ENCODE data around the gene SEC23A.
"Not testable (repeated sequence)": the region's sequence is repeated elsewhere in the genome, so short reads cannot be mapped to it uniquely, and the experiment has no call there.

SEC23A gene

DNA sequence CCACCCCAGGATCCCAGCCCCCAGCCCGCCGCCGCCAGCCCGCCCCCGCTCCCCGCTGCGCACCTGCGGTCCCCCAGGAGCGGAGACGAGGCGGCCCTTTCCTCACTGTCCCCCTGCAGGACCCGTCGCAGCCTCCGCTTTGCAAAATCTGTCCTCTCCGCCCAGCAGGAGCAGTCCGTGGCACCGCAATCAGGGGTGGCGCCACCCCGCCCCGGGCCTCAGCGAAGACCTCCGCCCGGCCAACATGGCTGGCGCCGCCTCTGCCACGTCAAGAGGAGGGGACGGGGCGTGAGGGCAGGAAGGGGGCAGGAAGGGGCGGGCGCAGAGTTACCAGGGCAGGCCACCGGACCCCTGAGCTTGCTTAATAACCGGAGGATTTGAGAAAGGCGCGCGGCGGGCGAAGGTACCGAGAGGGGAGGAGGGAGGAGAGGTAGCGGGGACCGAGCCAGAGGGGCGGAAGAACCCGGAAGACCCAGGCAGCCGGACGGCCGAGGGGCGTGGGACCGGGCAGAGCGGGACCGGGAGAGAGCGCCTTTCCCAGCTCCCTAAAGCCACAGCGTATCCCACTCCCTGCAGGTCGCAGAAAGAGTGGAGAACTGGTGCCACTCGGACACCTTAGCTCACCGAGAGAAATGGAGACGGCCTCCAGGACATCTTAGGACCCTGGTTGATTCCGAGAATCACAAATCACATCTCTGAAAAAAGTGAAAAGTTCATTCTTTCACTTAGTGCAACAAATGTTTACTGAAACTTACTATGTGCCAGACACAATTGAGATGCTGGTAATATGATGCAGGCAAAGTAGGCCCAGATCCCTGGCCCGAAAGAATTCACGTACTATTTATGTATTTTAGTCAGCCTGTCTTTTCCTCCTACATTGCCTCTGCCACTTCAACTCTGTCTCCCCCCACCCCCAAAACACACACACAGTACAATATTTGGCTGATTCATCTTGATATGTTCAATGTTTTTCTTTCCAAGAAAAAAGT is at the start of gene SEC23A:
Gene SEC23A (minus strand): TSS at position 267 of the 989 bp plus-strand sequence. CDS start 7,117 bp downstream, outside the sequence.
- DNase-seq = peak; percentile 46

GRCh38 chr14:39145266-39145966 is 42.4 kb upstream of the SEC23A start:
- DNase-seq = no peak

GRCh38 chr14:39143226-39143625 is 40.2 kb upstream of the SEC23A start:
- not testable (repeated sequence) for DNase-seq

DNA sequence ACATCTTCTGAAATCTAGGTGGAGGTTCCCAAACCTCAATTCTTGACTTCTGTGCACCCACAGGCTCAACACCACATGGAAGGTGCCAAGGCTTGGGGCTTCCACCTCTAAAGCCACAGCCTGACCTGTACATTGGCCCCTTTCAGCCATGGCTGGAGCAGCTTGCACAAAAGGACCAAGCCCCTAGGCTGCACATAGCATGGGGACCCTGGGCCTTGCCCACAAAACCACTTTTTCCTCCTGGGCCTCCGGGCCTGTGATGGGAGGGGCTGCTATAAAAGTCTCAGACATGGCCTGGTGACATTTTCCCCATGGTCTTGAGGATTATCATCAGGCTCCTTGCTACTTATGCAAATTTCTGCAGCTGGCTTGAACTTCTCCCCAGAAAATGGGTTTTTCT is 38.6 kb upstream of the SEC23A start:
- DNase-seq = not testable (repeated sequence)

DNA sequence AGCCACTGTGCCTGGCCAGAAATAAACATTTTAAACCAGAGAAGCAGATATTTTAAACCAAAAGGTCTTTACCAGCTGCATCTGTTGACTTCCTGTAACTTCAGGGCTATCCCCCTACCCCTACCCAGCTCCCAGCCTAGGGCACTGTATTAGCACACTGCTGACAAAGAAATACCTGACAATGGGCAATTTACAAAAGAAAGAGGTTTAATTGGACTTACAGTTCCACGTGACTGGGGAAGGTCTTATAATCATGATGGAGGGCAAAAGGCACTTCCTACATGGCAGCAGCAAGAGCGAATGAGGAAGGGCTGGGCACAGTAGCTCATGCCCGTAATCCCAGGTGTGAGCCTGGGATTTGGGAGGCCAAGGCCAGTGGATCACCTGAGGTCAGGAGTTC is 37.1 kb upstream of the SEC23A start:
- DNase-seq = no peak

GRCh38 chr14:39138440-39138839 is 35.4 kb upstream of the SEC23A start:
- DNase-seq = no peak

DNA sequence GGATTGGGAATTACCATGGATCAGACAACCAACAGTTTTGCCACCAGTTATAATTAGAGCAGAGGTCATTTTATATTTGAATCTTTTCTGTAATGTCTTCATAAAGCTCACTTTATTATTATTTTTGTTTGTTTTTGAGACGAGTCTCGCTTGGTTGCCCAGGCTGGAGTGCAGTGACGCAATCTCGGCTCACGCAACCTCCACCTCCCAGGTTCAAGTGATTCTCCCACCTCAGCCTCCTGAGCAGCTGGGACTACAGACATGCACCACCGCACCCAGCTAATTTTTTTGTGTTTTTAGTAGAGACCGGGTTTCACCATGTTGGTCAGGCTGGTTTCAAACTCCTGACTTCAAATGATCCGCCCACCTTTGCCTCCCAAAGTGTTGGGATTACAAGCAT is 34.8 kb upstream of the SEC23A start:
- not testable (repeated sequence) for DNase-seq

DNA sequence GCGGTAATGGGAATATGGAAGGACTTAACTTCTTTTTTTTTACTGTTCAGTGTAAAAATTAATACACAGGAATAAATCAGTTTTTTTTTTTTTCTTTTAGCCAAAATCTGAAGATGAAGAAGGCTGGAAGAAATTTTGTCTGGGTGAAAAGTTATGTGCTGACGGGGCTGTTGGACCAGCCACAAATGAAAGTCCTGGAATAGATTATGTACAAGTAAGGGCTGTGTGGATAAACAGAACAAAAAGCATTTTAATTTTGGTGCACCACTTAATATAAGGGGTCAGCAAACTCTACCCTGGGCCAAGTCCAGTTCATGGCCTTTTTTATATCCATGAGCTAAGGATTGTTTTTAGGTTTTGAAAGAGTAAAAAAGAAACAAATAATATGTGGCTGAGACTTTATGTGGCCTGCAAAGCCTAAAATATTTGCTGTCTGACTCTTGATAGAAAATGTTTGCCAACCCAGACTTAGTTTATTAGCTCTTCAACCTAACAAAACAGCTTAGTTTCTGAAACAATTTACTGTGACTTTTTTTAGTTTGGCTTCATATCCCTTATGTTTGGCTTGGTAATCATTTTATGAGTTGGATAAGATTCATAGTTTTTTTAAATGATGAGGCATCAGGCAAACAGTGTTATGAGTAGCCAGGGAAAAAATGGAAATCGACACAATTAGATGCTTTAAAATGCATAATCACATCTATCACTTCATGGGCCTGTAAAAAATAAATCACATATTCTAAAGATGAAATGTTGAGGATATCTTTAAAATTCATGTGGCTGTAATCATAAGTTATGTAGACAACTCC is 19.5 kb upstream of the SEC23A start:
- DNase-seq = no peak

GRCh38 chr14:39114073-39114838 is 11.2 kb upstream of the SEC23A start, which contains the start of gene GEMIN2:
GEMIN2 (plus strand) TSS chr14:39114323; CDS start chr14:39114339, 16 bp downstream.
- peak; percentile 93 for DNase-seq

DNA sequence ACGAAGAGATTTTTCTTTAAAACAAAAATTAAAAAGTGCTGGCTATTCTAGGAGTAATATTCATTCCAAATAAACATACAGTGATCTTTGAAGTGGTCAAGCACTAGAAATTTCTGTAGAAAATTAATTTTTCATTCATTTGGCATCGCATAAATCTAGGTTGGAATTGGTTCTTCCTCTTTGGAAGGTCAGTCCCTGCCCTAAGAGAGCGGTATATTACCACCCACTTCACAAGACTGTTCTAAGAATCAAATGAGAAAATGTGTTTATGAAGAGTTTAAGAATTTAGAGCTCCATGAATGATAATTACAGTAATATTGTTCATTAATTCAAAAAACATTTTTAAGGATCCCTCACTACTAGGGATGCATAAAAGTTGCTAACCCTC is 10.6 kb upstream of the SEC23A start:
- DNase-seq = no peak

GRCh38 chr14:39109893-39110715 is 7.1 kb upstream of the SEC23A start:
- DNase-seq = no peak

GRCh38 chr14:39108791-39109190 is 5.8 kb upstream of the SEC23A start:
- DNase-seq = no peak

DNA sequence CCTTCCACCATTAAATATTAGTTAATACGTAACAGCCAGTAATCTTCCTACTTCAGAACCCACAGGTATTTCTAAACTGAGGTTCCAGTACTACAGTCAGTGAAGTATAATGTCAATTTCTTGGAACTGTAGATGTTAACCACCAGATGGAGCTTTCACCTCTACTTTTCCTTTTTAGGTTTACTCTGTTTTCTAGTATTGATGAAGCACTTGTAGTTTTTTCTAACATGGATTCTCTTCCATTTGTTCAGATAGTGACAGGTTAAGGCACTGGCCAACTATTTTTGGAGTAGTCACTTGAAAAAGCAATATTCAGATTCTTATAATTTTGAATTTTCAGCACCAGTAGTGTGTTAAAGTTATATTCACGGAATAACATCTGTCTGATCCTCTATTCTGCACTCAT is 4.6 kb upstream of the SEC23A start:
- no peak for DNase-seq

- DNase-seq = not testable (repeated sequence)
Measured at GRCh38 chr14:39104078-39104801, 1.2 kb upstream of the SEC23A start.

- no peak for DNase-seq
Measured at GRCh38 chr14:39102265-39102968, 618 bp downstream of the SEC23A start.

DNA sequence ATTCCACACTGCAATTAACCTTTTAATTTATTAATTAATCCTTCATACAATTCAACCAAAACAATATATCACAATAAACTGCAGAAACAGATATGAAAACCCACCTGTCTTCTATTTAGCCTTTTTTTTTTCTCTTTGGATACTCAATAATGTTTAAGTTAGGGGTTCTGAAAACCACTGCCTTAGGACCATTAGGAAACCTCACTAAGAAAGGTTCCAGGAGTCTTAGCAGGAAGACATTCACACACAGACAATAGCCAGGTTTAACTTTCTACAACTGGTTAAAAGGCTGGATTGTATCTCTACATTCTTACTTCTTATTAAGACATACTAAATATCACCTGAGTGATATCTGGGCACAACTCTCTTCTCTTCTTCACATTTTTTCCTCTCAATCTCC is 3.3 kb downstream of the SEC23A start:
- no peak for DNase-seq

GRCh38 chr14:39099215-39099614 is 3.8 kb downstream of the SEC23A start:
- DNase-seq = not testable (repeated sequence)

DNA sequence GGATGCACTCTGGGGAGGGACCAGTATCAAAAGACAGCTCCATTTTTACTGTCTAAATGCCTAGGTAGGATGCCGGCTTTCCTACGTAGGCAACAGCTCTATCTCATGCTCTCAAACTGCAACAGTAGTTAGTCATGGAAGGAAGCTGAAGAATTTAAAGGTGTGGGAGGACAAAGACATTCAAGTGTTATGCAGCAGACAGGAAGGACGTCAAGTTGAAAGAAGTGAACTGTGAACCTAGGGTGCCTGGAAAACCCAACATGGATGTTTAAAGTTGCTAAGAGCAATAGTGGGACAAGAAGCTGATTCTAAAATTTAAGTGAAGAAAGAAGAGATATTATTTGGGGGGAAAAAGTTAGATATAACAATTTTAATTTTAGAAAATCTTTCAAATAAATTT is 5.9 kb downstream of the SEC23A start:
- no peak for DNase-seq

GRCh38 chr14:39094515-39094914 is 8.5 kb downstream of the SEC23A start:
- DNase-seq = no peak

DNA sequence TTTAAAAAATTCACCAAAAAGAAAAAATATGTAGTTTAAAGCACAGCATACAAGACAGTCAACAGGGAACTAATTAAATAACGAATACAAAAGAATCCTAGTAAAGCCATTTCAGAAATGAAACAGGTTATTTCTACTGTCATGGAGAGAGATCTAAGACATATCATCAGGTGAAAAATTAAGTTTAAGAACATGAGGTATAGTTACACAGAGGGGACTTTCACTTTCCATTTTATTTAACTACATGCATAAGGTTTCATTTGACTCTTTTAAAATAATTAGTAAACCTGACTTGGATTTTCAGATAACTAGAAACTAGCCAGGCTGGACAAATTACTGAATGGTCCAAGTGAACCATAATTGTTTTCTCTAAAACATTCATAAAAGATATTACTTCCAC is 11.3 kb downstream of the SEC23A start:
- no peak for DNase-seq
